IMR-90 (cell line): ENCODE measurements around the gene CPEB3. TPM values are rescaled to one million over a fixed set of nuclear protein-coding genes. Genes with fewer than 3 reads are reported as not detected.

Experiments
- ATAC-seq: fragments of 200-7000 bp; cut with Tn5 transposase; 2 replicates; pipeline ENCODE4 v1.9.1; 2020; ENCODE audit warnings: low read depth, mild to moderate bottlenecking, moderate library complexity
- BruUV-seq: library from RNA; stranded (reverse); fragments of 400-500 nt; replicated peaks from 2 replicates; lab custom pipeline; 2021; lab: Mats Ljungman, UMichigan
- CTCF ChIA-PET: fragments of 300-600 bp; formaldehyde crosslinking; extraction: SDS; loops from one replicate; lab custom pipeline; 2021; ENCODE audit warnings: antibody characterized with exemption; lab: Yijun Ruan, JAX
- POLR2A ChIA-PET: fragments of 300-600 bp; sonication (Branson Sonifier 250); formaldehyde crosslinking; loops from one replicate; lab custom pipeline; 2022; ENCODE audit warnings: antibody characterized with exemption; ENCODE audit not compliant: unreplicated experiment; lab: Charles Lee
- DNase-seq: peaks from one replicate; pipeline ENCODE4 v3.0.0; 2013
- H2AFZ ChIP-seq: replicated peaks from 2 replicates; pipeline ENCODE3; 2013; ENCODE audit warnings: low read length, mild to moderate bottlenecking; ENCODE audit not compliant: poor library complexity
- H2AK5ac ChIP-seq: 2 replicates; pipeline ENCODE4 v1.6.1; 2013; ENCODE audit warnings: low read depth, low read length, inconsistent platforms
- H2AK9ac ChIP-seq: replicated peaks from 2 replicates; pipeline ENCODE3; 2013; ENCODE audit warnings: mild to moderate bottlenecking, low read depth, low read length, moderate library complexity; ENCODE audit not compliant: poor library complexity
- H2BK120ac ChIP-seq: 2 replicates; pipeline ENCODE4 v1.6.1; 2013; ENCODE audit warnings: low read depth, low read length, inconsistent platforms
- H2BK15ac ChIP-seq: 3 replicates; pipeline ENCODE4 v1.6.1; 2013; ENCODE audit warnings: low read depth, low read length, inconsistent platforms
- H2BK20ac ChIP-seq: 2 replicates; pipeline ENCODE4 v1.6.1; 2013; ENCODE audit warnings: low read depth, mild to moderate bottlenecking, inconsistent platforms, low read length, moderate library complexity
- H2BK5ac ChIP-seq: 2 replicates; pipeline ENCODE4 v1.6.1; 2013; ENCODE audit warnings: mild to moderate bottlenecking, low read depth, low read length, inconsistent platforms; ENCODE audit not compliant: poor library complexity, severe bottlenecking
- H3K14ac ChIP-seq: replicated peaks from 2 replicates; pipeline ENCODE4 v1.6.1; 2013; ENCODE audit warnings: low read depth, low read length, inconsistent platforms
- H3K18ac ChIP-seq: 2 replicates; pipeline ENCODE4 v1.6.1; 2013; ENCODE audit warnings: low read depth, low read length, control low read depth
- H3K23ac ChIP-seq: 2 replicates; pipeline ENCODE4 v1.6.1; 2013; ENCODE audit warnings: low read depth, low read length, inconsistent platforms
- H3K27ac ChIP-seq: 2 replicates; pipeline ENCODE4 v1.5.1; 2013; ENCODE audit warnings: mild to moderate bottlenecking, control low read depth, low read length; ENCODE audit not compliant: insufficient read depth
- H3K27me3 ChIP-seq: 2 replicates; pipeline ENCODE4 v1.6.1; 2013; ENCODE audit warnings: low read length; ENCODE audit not compliant: control insufficient read depth, insufficient read depth
- H3K36me3 ChIP-seq: 2 replicates; pipeline ENCODE4 v1.6.1; 2013; ENCODE audit warnings: low read length, mixed read lengths; ENCODE audit not compliant: control insufficient read depth, insufficient read depth
- H3K4ac ChIP-seq: 2 replicates; pipeline ENCODE4 v1.6.1; 2013; ENCODE audit warnings: low read depth, low read length, inconsistent platforms
- H3K4me1 ChIP-seq: 2 replicates; pipeline ENCODE4 v1.6.1; 2013; ENCODE audit warnings: low read length, mixed read lengths; ENCODE audit not compliant: control insufficient read depth, insufficient read depth
- H3K4me2 ChIP-seq: 2 replicates; pipeline ENCODE4 v1.6.1; 2013; ENCODE audit warnings: low read depth, mild to moderate bottlenecking, control low read depth, low read length, moderate library complexity
- H3K4me3 ChIP-seq: 2 replicates; pipeline ENCODE4 v1.5.1; 2013; ENCODE audit warnings: low read depth, mild to moderate bottlenecking, control low read depth, low read length, moderate library complexity; ENCODE audit not compliant: insufficient read depth
- H3K56ac ChIP-seq: 2 replicates; pipeline ENCODE4 v1.6.1; 2013; ENCODE audit warnings: low read length, inconsistent platforms; ENCODE audit not compliant: insufficient read depth; ENCODE audit errors: extremely low read depth
- H3K79me1 ChIP-seq, 2 experiments: 2 replicates each; pipeline ENCODE4 v1.6.1; 2013; ENCODE audit warnings: low read length in 2 of 2, inconsistent platforms in 1 of 2, low read depth in 1 of 2
- H3K9ac ChIP-seq: 2 replicates; pipeline ENCODE4 v1.6.1; 2013; ENCODE audit warnings: low read depth, low read length, control low read depth
- H3K9me1 ChIP-seq: 2 replicates; pipeline ENCODE4 v1.6.1; 2013; ENCODE audit warnings: low read length, inconsistent platforms; ENCODE audit not compliant: insufficient read depth
- H3K9me3 ChIP-seq: 2 replicates; pipeline ENCODE4 v1.6.1; 2013; ENCODE audit warnings: low read length; ENCODE audit not compliant: control insufficient read depth, insufficient read depth
- H4K20me1 ChIP-seq: 2 replicates; pipeline ENCODE4 v1.6.1; 2013; ENCODE audit warnings: low read length, inconsistent platforms; ENCODE audit not compliant: insufficient read depth
- H4K5ac ChIP-seq: 2 replicates; pipeline ENCODE4 v1.6.1; 2013; ENCODE audit warnings: mild to moderate bottlenecking, low read depth, low read length, control low read depth
- H4K8ac ChIP-seq, 2 experiments: 2 replicates each; pipeline ENCODE4 v1.6.1; 2013; ENCODE audit warnings: low read depth in 2 of 2, low read length in 2 of 2, control low read depth in 1 of 2, inconsistent platforms in 1 of 2
- H4K91ac ChIP-seq: 2 replicates; pipeline ENCODE4 v1.6.1; 2013; ENCODE audit warnings: low read depth, low read length, inconsistent platforms; ENCODE audit not compliant: insufficient read depth
- BHLHE40 ChIP-seq: fragments of 150-350 bp; IDR thresholded peaks from 2 replicates; pipeline ENCODE4 v1.6.1; 2016; ENCODE audit warnings: mild to moderate bottlenecking, low read depth, low read length
- CEBPB ChIP-seq: IDR thresholded peaks from 2 replicates; pipeline ENCODE4 v1.6.1; 2012; ENCODE audit warnings: low read depth, low read length, improper control_type of control experiment
- CHD1 ChIP-seq: IDR thresholded peaks from 2 replicates; pipeline ENCODE4 v1.6.1; 2012; ENCODE audit warnings: low read depth, low read length, improper control_type of control experiment
- CTCF ChIP-seq: conservative IDR thresholded peaks from 2 replicates; pipeline ENCODE4 v1.5.1; 2012; ENCODE audit warnings: mild to moderate bottlenecking, low read depth, low read length, improper control_type of control experiment
- FOS ChIP-seq: fragments of 150-350 bp; IDR thresholded peaks from 2 replicates; pipeline ENCODE4 v1.6.1; 2016; ENCODE audit warnings: low read depth, low read length
- MAFK ChIP-seq: IDR thresholded peaks from 2 replicates; pipeline ENCODE4 v1.6.1; 2012; ENCODE audit warnings: low read depth, low read length, improper control_type of control experiment
- MAZ ChIP-seq: IDR thresholded peaks from 2 replicates; pipeline ENCODE4 v1.6.1; 2012; ENCODE audit warnings: low read depth, mild to moderate bottlenecking, low read length, improper control_type of control experiment, moderate library complexity, borderline replicate concordance
- MXI1 ChIP-seq: IDR thresholded peaks from 2 replicates; pipeline ENCODE4 v1.6.1; 2012; ENCODE audit warnings: low read depth, mild to moderate bottlenecking, low read length, moderate library complexity, borderline replicate concordance
- NFE2L2 ChIP-seq: fragments of 150-350 bp; IDR thresholded peaks from 2 replicates; pipeline ENCODE4 v1.6.1; 2016; ENCODE audit warnings: low read depth, mild to moderate bottlenecking, low read length
- POLR2A ChIP-seq: IDR thresholded peaks from 2 replicates; pipeline ENCODE4 v1.6.1; 2012; ENCODE audit warnings: mild to moderate bottlenecking, low read depth, low read length
- RAD21 ChIP-seq: IDR thresholded peaks from 2 replicates; pipeline ENCODE4 v1.6.1; 2012; ENCODE audit warnings: low read length, improper control_type of control experiment
- RCOR1 ChIP-seq: IDR thresholded peaks from 2 replicates; pipeline ENCODE4 v1.6.1; 2012; ENCODE audit warnings: mild to moderate bottlenecking, low read length, improper control_type of control experiment; ENCODE audit not compliant: insufficient replicate concordance
- RFX5 ChIP-seq: IDR thresholded peaks from 2 replicates; pipeline ENCODE4 v1.8.0; 2012; ENCODE audit warnings: low read depth, mild to moderate bottlenecking, low read length, moderate library complexity
- SMC3 ChIP-seq: fragments of 150-350 bp; IDR thresholded peaks from 2 replicates; pipeline ENCODE4 v1.6.1; 2016; ENCODE audit warnings: low read depth, mild to moderate bottlenecking, antibody characterized with exemption, low read length, moderate library complexity
- USF2 ChIP-seq: fragments of 150-350 bp; IDR thresholded peaks from 2 replicates; pipeline ENCODE4 v1.6.1; 2017; ENCODE audit warnings: mild to moderate bottlenecking, antibody characterized with exemption, low read length, low read depth
- WGBS, 2 experiments: methylation state at CpG; one replicate each; pipeline versions ENCODE4 v1.1.5 to v1.1.7; 2013; ENCODE audit warnings: missing lambda C conversion rate in 2 of 2; ENCODE audit not compliant: insufficient read length in 1 of 2; ENCODE audit errors: extremely low coverage in 2 of 2; 5-methylcytosine and 5-hydroxymethylcytosine counted together
- dilution Hi-C: fragments of 300-500 bp; cut with HindIII; formaldehyde crosslinking; loops from one replicate; pipeline ENCODE4 v1.14.3; 2018; ENCODE audit warnings: low sequenced_read_pairs; ENCODE audit not compliant: unreplicated experiment
- in situ Hi-C: fragments of 300-500 bp; cut with MboI; formaldehyde crosslinking; loops from 3 replicates; pipeline ENCODE4 v1.14.3; 2019; ENCODE audit warnings: low sequenced_read_pairs, inconsistent platforms, mixed read lengths
- intact Hi-C: fragments of 100-400 bp; cut with micrococcal nuclease; formaldehyde crosslinking; loops from 2 replicates; pipeline ENCODE4 v1.10.0; 2022
- polyA plus RNA-seq, 3 experiments: library from polyadenylated mRNA; depleted of rRNA; stranded (reverse); fragments of >200 nt; gene quantifications; 2 replicates each; pipeline ENCODE4 v1.2.3, GENCODE V29; 2012; ENCODE audit warnings: low replicate concordance in 1 of 3
- total RNA-seq: library from RNA; depleted of rRNA; stranded (reverse); fragments of >200 nt; gene quantifications from 2 replicates; pipeline ENCODE4 v1.2.3, GENCODE V29; 2012

CPEB3 gene
- total and polyA plus RNA-seq, 2 of the 4 experiments (the other 2 are of a cell fraction) = 0.18 to 0.36 TPM

DNA sequence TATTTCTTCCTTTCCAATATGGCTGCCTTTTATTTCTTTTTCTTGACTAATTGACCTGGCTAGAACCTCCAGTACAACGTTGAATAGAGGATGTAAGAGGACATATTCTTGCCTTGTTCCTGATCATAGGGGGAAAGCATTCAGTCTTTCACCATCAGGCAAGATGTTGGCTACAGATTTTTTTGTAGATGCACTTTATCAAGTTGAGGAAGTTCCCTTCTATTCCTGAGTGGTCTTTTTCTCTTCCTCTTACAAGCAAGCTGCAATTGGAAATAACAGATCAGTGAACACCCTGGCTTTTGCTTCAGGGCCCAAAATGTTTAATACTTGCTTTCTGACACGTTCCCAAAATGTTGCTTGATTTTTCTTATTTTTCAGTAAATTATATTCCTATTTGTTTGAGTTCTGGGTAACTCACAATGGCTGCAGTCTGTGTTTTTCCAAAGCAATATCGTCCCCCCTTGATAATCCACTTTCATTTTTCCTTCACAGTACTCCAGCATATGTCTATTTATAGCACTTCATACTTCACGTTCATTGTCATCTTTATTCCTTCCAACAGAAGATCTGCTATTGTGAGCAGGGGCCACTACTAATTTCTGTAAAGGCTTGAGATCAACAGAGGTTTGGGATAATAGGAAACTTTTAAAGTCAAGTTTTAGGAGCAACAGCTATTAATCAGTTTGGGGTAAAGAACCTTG, 11.7 kb downstream of the CPEB3 start:
- no CpG with 5 or more reads among the region's 4 CpGs for WGBS, 2 experiments
- TF ChIP-seq RCOR1 (no peak), SMC3 (no peak), MXI1 (no peak), CEBPB (no peak), RFX5 (no peak), USF2 (no peak), RAD21 (no peak), CTCF (no peak), CHD1 (no peak), POLR2A (no peak), FOS (no peak), MAFK (no peak), MAZ (no peak), BHLHE40 (no peak), NFE2L2 (no peak)

More for the DNA sequence above, 11.7 kb downstream of the CPEB3 start:
- Histone ChIP-seq H2BK120ac (no peak overlapping the region), H4K8ac (peak overlapping the region in 1 of 2 experiments; percentile 70; a peak in 1 of 4 replicates), H3K9ac (no peak overlapping the region), H3K4ac (no peak overlapping the region), H3K79me1 (no peaks in the 10 kb centered on the region; a peak in 1 of 4 replicates), H4K91ac (no peak overlapping the region), H3K9me3 (no peaks in the 10 kb centered on the region), H3K18ac (peak overlapping the region; percentile 59; the same call in 1 of the 2 replicates), H3K14ac (no peak overlapping the region), H3K9me1 (no peaks in the 10 kb centered on the region), H3K27ac (no peak overlapping the region), H4K5ac (peak overlapping the region; percentile 78; the same call in 1 of the 2 replicates), H2BK5ac (no peak overlapping the region), H4K20me1 (no peaks in the 10 kb centered on the region), H3K4me1 (peaks cover 2% of the 10 kb centered on the region; the same call in 1 of the 2 replicates), H3K56ac (no peak overlapping the region), H2BK20ac (no peak overlapping the region), H3K23ac (no peak overlapping the region), H2AK9ac (no peak overlapping the region), H3K27me3 (no peaks in the 10 kb centered on the region), H2AK5ac (no peak overlapping the region), H3K4me3 (peak overlapping the region; percentile 32; the same call in 1 of the 2 replicates), H3K36me3 (no peaks in the 10 kb centered on the region), H2AFZ (no peak overlapping the region), H3K4me2 (peak overlapping the region; percentile 97), H2BK15ac (no peak overlapping the region)
- CTCF ChIA-PET = no interaction called here
- DNase-seq (peak; percentile 44), ATAC-seq (peak; percentile 35)
- in situ Hi-C loops (no loop called here), intact Hi-C loops (no loop called here), dilution Hi-C loops (no loop called here)
- no TSS peak for BruUV-seq
- POLR2A ChIA-PET = no interaction called here
